NCI-H2107 treated with DMSO at 0.1 percent for 48 hours (cell line): ENCODE measurements around the gene CNTFR.

Experiments used
- DNase-seq: peaks from one replicate; lab custom pipeline; 2025; ENCODE audit not compliant: unreplicated experiment; lab: John Stamatoyannopoulos, UW

The CNTFR gene

DNA sequence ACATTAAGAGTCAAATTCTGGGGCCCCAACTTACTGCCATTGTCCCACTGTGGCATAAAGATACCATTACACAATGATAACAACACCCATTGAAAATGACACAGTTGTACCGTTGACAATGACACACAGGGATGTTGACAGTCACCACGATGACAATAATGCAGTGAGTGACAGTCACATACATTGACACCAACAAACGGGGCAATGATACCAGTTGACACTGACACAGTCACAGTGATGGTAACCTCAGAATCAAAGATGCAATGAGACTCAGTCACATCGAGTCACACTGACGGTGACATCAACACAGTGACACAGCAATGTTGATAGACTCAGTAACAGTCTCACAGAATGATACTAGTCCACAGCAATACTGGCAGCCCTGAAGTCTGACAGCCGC lies 16.9 kb downstream of the CNTFR start:
- no peak for DNase-seq

GRCh38 chr9:34572092-34572491 lies 17.4 kb downstream of the CNTFR start:
- no peak for DNase-seq

DNA sequence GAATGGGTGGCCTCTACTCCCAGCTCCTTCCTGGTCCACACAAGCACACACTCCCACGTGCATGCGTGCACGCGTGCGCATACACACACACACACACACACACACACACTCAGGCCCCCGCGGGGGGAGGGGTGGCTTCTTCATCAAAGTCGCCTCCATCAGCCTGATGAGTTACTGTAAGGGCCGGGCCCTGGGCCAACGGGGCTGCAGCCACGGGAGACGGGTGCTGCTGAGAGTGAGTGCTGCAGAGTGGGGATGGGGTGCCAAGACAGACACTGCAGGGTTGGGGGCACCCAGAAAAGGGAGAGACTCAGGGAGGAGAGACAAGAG lies 18.1 kb downstream of the CNTFR start:
- no peak for DNase-seq

DNA sequence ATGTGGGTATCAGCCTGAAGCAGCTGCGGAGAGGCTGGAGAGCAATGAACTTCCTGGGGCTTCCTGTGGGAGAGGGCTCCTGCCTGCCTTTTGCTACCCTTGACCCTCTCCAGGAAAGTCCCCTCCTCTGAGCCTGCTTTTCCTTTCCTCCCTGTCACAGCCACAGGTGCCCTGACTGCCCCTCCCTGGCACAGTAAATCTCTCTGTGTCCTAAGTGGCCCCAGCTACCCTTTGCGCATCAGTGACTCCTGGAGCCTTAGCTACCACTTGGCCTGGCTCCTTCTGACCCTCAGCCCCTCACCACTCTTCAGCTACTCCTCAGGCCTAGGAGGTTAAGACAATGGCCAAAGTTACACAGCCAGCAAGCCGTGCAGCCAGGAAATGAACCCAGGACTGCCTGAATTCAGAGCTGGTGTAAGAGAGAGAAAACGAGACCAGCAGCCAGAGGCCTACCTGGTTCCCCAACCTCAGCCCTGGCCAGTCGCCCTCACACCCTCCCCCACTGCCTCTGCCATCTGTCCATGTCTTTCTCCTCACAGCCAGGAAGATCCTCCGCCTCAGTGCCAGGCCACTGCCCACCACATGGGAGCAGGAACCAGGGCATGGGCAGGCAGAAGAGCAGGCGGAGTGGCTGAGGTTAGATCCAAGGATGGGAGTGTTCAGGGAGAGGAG lies 18.6 kb downstream of the CNTFR start:
- DNase-seq, result no peak

GRCh38 chr9:34570376-34570775 lies 19.1 kb downstream of the CNTFR start:
- no peak for DNase-seq

DNA sequence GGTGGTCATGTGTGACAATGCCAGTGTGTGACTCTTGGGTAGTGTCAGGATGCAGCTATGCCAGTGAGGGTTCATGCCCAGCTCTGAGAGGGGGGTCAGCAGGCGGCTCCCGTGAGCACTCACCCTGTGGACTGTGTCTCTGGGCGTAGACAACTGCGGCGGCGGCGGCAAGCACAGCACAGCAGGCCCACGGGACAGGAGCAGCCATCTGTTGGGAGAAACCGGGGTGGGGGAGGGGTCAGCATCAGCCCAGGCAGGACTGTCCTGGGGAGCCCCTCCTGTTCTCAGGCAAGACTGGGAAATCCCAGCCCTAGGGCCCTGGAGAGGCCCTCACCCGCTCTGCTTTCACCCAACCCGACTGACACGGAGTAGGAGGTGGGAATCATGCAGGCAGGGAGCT lies 20.8 kb downstream of the CNTFR start:
- no peak for DNase-seq

DNA sequence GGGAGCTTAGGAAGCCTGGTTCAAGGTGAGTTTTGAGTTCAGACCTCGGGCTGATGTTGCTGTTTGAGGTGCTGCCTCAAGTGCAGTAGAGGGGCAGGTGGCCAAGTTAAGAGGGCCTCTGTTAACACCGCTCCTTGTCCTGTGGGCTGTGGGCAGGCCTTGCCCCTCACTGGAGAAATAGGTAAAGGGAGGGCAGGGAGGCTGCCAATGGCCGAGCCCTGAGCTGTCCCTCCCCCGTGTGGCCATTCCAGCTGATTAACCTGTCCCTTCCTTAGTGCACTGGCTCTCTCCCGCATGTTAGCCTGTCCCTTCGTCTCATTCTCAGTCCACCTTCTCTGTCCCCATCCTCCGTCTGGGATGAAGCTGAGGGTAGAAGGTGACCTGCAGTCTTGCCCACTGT lies 21.4 kb downstream of the CNTFR start:
- no peak for DNase-seq

DNA sequence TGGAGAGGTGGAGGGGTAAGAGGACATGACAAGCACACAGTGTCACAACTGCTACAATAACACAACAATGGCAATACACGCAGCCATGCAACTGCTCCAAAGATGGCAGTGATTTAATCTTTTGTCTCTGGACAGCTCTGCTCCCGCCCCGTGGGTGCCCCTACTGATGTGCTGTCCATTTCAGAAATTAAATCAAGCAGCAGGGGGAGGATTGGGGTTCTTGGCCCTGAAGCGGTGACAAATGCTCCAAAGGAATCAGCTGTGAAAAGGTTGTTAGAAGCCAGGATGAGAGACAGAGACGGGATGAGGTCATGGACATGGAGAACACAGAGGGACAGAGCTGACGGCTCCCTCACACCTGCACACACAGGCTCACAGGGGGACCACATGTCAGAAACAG lies 22.6 kb downstream of the CNTFR start:
- DNase-seq, result no peak

- no peak for DNase-seq
Observed at GRCh38 chr9:34566322-34566721, 23.2 kb downstream of the CNTFR start.

- DNase-seq, result no peak
Observed at GRCh38 chr9:34565856-34566255, 23.7 kb downstream of the CNTFR start.

- DNase-seq, result no peak
Observed at GRCh38 chr9:34564617-34565016, 24.9 kb downstream of the CNTFR start.

DNA sequence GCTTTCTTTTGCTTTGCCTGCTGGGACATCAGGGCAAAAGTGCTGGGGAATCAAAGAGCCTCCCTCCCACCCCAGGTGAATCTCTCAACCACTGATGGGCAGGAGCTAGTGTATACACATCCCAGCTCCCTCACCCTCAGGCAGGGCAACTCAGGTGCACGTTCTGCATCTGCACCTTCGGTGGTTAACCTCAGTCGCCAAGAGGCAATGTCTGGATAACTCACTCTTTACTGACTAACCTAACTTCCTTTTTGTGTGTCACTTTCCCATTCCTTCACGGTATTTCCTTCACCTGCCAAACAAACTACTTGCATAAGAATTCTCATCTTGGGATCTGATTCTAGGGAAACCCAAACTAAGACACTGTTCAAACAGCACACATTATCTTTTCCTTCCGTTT lies 26.3 kb downstream of the CNTFR start:
- DNase-seq, result no peak

GRCh38 chr9:34562135-34562745 lies 27.3 kb downstream of the CNTFR start:
- no peak for DNase-seq

DNA sequence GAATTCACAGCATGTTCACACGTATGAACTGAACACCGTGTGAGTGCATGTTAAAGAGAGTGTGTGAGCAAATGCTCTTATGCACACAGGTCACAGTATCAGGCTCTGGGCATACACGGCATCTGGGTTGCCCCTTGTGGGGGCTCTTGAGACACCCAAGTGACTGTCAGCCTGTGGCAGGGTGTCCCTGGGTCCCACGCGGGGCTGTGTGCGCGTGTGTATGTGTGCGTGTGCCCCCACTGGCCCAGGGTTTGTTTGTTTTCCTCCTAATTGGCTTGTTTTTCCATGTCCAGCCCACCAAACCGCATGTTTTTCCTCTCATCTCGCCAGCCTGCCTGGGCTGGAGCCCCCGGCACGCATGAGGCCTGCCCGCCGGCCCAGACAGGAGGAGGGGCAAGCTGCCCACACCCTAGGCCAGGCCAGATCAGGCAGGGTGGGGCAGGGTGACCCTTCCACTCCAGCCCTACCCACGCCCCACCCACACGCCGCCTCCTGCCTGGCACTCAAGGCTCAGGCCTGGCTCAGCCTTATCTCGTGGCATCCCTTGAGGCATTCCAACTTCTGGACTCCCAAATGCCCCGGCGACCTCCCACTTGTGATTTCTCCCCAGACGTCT lies 28.8 kb downstream of the CNTFR start:
- DNase-seq, result no peak

GRCh38 chr9:34559624-34560455 lies 29.7 kb downstream of the CNTFR start:
- DNase-seq, result no peak

GRCh38 chr9:34558919-34559623 lies 30.5 kb downstream of the CNTFR start:
- DNase-seq, result no peak

DNA sequence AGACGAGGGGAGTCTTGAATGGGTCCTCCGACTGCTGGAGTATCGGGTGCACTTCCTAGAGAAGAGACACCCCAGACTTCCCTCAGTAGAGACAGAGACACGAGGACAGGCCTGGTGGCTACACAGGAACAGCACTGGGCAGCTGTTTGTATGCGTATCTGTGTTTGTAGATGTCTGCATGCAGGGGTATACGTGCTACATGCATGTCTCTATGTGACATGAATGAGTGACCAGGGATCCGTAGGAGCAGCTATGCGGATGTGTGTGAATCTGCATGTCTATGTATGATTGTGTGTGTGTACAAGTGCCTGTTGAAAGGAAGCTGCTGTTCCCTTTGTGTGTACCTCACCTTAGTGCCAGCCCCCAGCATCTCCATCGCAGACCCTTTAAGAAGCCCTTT lies 31.2 kb downstream of the CNTFR start:
- DNase-seq, result no peak

DNA sequence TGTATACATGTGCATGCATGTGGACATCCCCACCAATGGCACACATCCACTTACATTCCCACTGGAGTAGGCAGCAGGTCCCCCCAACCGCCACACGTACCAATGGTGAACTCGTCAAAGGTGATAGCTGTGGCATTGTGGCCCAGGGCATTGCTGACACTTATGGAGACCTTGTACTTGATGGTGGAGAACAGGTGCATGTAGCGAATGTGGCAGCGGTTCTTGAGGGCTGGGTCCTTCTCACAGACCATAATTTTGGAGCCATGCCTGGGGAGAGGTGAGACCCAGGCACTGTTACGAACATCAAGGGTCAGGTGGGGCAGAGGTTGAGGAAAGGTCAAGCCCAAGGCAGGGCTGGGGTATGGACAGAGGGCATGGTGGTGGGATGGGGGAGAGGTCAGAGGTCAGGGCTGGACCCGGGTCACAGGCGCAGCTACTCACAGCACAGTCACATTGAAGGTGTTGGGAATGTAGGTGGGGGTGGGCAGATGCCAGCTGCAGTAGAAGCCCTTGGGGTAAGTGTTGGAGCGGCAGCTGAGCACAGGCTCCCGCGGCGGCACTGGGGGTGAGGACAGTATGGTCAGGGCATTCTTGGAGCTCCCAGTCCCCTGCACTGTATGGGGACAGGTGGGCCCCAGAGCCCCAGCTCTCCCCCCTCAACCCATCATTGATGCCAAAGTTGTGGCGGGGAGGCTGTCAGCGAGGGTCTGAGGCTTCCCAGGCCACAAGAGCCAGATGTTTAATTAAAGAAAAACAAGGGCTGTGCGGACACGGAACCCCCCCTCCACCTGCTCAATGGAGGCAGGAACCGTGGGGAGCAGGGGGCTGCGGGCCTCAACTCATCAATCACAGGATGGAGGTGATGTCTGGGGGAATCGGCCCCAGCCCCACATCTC lies 31.9 kb downstream of the CNTFR start:
- DNase-seq, result no peak

DNA sequence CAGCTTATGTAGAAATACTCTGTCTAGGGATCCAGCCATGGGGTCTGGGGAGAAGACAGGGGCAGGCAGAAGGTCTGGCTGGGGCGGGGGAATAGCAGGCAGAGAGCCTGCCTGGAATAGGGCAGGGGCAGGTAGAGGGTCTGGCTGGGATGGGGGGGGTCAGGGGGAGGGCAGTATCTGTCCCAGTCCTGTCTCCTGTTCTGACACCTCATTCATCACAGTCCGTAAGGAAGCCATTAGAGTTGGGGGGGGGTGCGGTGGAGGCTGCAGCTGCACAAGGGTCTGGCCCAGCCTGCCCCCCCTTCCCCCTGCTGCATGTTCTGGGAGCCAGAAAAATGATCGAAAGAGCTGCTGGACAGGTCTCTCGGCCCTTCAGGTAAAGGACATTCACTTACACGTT lies 32.6 kb downstream of the CNTFR start:
- no peak for DNase-seq

- DNase-seq, result no peak
Observed at GRCh38 chr9:34555936-34556525, 33.5 kb downstream of the CNTFR start.
